Esophagus squamous epithelium (tissue), 5 donors: ENCODE data around the gene FHIT. TPM values are rescaled to one million over a fixed set of nuclear protein-coding genes. Genes with fewer than 3 reads are reported as not detected.

Source experiments
- DNase-seq: peaks from one replicate; lab custom pipeline; 2025; lab: John Stamatoyannopoulos, UW
- H3K27ac ChIP-seq, 4 donors: fragments of 200-600 bp; sonication (generic); one replicate each; pipeline ENCODE4 v1.5.1; 2016 to 2019; ENCODE audit warnings: mild to moderate bottlenecking in 1 of 4
- H3K27me3 ChIP-seq, 4 donors: fragments of 200-600 bp; sonication (generic); 1 replicate in 3 of 4; 2 replicates in 1 of 4; pipeline versions ENCODE4 v1.5.1 to v1.6.0; 2017 to 2021; ENCODE audit warnings: antibody characterized with exemption in 1 of 4
- H3K36me3 ChIP-seq, 3 donors: fragments of 200-600 bp; sonication (generic); one replicate each; pipeline ENCODE4 v1.5.1; 2016 to 2019
- H3K4me1 ChIP-seq, 3 donors: fragments of 200-600 bp; sonication (generic); one replicate each; pipeline ENCODE4 v1.5.1; 2017 to 2019
- H3K4me3 ChIP-seq, 4 donors: fragments of 200-600 bp; sonication (generic); 1 replicate in 3 of 4; 2 replicates in 1 of 4; pipeline ENCODE4 v1.5.1; 2016 to 2019; ENCODE audit warnings: mild to moderate bottlenecking in 2 of 4, moderate library complexity in 1 of 4
- H3K9me3 ChIP-seq, 3 donors: fragments of 200-600 bp; sonication (generic); one replicate each; pipeline ENCODE4 v1.5.1; 2016 to 2019
- CTCF ChIP-seq, 6 experiments: fragments of 450-650 bp in 4 of 6; fragments of 200-600 bp in 2 of 6; sonication (generic) in 2 of 6; IDR thresholded peaks; one replicate each; pipeline ENCODE4 v1.5.1; 2016 to 2019; ENCODE audit warnings: antibody characterized with exemption in 6 of 6, mild to moderate bottlenecking in 4 of 6, moderate library complexity in 4 of 6
- POLR2A ChIP-seq, 4 donors: fragments of 450-650 bp; IDR thresholded peaks; one replicate each; pipeline ENCODE4 v1.6.1; 2017; ENCODE audit warnings: antibody characterized with exemption in 4 of 4, mild to moderate bottlenecking in 4 of 4, moderate library complexity in 3 of 4
- WGBS, 2 donors: methylation state at CpG; one replicate each; pipeline ENCODE4 v1.1.5; 2018; 5-methylcytosine and 5-hydroxymethylcytosine counted together
- intact Hi-C: fragments of 100-400 bp; cut with DNase I; formaldehyde crosslinking; loops from one replicate; pipeline ENCODE4 v1.15.0; 2022
- total RNA-seq, 4 donors: library from RNA; depleted of rRNA; stranded (reverse); fragments of >200 nt; gene quantifications; one replicate each; pipeline ENCODE4 v1.1.0, GENCODE V29; 2016
- donor health status: DM: yes; HTN: yes; CAD: no.

The FHIT gene
- total RNA-seq, 4 donors from 2014 or later = 0.64 to 5.7 (median 3.1) TPM

GRCh38 chr3:60759439-60759838, 491.8 kb downstream of the FHIT start:
- Histone ChIP-seq H3K4me1 (no peaks in the 10 kb centered on the region), H3K9me3 (no peaks in the 10 kb centered on the region), H3K27ac (no peak overlapping the region), H3K4me3 (no peak overlapping the region), H3K27me3 (no peaks in the 10 kb centered on the region), H3K36me3 (no peaks in the 10 kb centered on the region)
- 81 to 88% methylated on average over 3 of the region's 3 CpGs for WGBS, 2 donors
- TF ChIP-seq POLR2A (IDR thresholded peaks at IDR 0.05) = no peak
- TF ChIP-seq CTCF (IDR thresholded peaks at IDR 0.05) = no peak
- intact Hi-C loops = no loop called here
- no peak for DNase-seq

GRCh38 chr3:60758831-60759230, 492.4 kb downstream of the FHIT start:
- no peaks in the 10 kb centered on the region for H3K27me3 ChIP-seq
- no peaks in the 10 kb centered on the region for H3K36me3 ChIP-seq
- intact Hi-C loops = no loop called here
- DNase-seq = no peak
- H3K4me3 ChIP-seq = no peak overlapping the region
- H3K4me1 ChIP-seq = no peaks in the 10 kb centered on the region
- no peaks in the 10 kb centered on the region for H3K9me3 ChIP-seq
- no peak overlapping the region for H3K27ac ChIP-seq
- no peak for TF ChIP-seq CTCF (IDR thresholded peaks at IDR 0.05)
- TF ChIP-seq POLR2A (IDR thresholded peaks at IDR 0.05) = no peak
- 85 to 86% methylated on average over 5 of the region's 5 CpGs for WGBS, 2 donors

GRCh38 chr3:60758171-60758570, 493.1 kb downstream of the FHIT start:
- WGBS, 2 donors = 58 to 68% methylated on average over 2 of the region's 2 CpGs
- Histone ChIP-seq H3K4me3 (no peak overlapping the region), H3K4me1 (no peaks in the 10 kb centered on the region), H3K27ac (no peak overlapping the region), H3K36me3 (no peaks in the 10 kb centered on the region), H3K9me3 (no peaks in the 10 kb centered on the region), H3K27me3 (no peaks in the 10 kb centered on the region)
- TF ChIP-seq CTCF (IDR thresholded peaks at IDR 0.05) (no peak), POLR2A (IDR thresholded peaks at IDR 0.05) (no peak)
- DNase-seq = no peak
- intact Hi-C loops = no loop called here

GRCh38 chr3:60757724-60758123, 493.5 kb downstream of the FHIT start:
- Histone ChIP-seq H3K9me3 (no peaks in the 10 kb centered on the region), H3K36me3 (no peaks in the 10 kb centered on the region), H3K27me3 (no peaks in the 10 kb centered on the region), H3K4me1 (no peaks in the 10 kb centered on the region), H3K27ac (no peak overlapping the region), H3K4me3 (no peak overlapping the region)
- no peak for DNase-seq
- intact Hi-C loops = no loop called here
- WGBS, 2 donors = 55 to 85% methylated on average over 5 to 6 of the region's 6 CpGs
- no peak for TF ChIP-seq POLR2A (IDR thresholded peaks at IDR 0.05)
- no peak for TF ChIP-seq CTCF (IDR thresholded peaks at IDR 0.05)

- DNase-seq = no peak
- intact Hi-C loops = no loop called here
- no peaks in the 10 kb centered on the region for H3K4me1 ChIP-seq
- H3K36me3 ChIP-seq = no peaks in the 10 kb centered on the region
- H3K27me3 ChIP-seq = no peaks in the 10 kb centered on the region
- H3K27ac ChIP-seq = no peak overlapping the region
- H3K9me3 ChIP-seq = no peaks in the 10 kb centered on the region
- no peak for TF ChIP-seq CTCF (IDR thresholded peaks at IDR 0.05)
- TF ChIP-seq POLR2A (IDR thresholded peaks at IDR 0.05) = no peak
- H3K4me3 ChIP-seq = no peak overlapping the region
- WGBS, 2 donors = 64% methylated on average over 6 to 7 of the region's 7 CpGs
Measured at GRCh38 chr3:60756241-60757030, 494.8 kb downstream of the FHIT start.
